A549 (cell line): ENCODE data around the gene DOCK1. TPM values are rescaled to one million over a fixed set of nuclear protein-coding genes. Genes with fewer than 3 reads are reported as not detected.

Source experiments
- ATAC-seq, 2 experiments: fragments of 200-7000 bp in 1 of 2; fragments of >200 bp in 1 of 2; cut with Nextera tagmentation in 1 of 2; cut with Tn5 transposase in 1 of 2; 3 replicates each; pipeline versions ENCODE4 v1.8.0 to v1.9.1; 2018 to 2020; ENCODE audit warnings: mild to moderate bottlenecking in 1 of 2, moderate library complexity in 1 of 2
- CTCF ChIA-PET: fragments of 300-600 bp; sonication (Branson Sonifier 250); formaldehyde crosslinking; extraction: SDS; loops from one replicate; lab custom pipeline; 2021; ENCODE audit warnings: antibody characterized with exemption, inconsistent platforms; lab: Yijun Ruan, JAX
- POLR2A ChIA-PET: fragments of 350-600 bp; formaldehyde crosslinking; extraction: SDS; loops from one replicate; lab custom pipeline; 2021; ENCODE audit warnings: antibody characterized with exemption, inconsistent platforms; lab: Yijun Ruan, JAX
- DNase-seq, 2 experiments: peaks; one replicate each; pipeline versions ENCODE4 v3.0.0 to v3.0.0-alpha.2; 2011 to 2016; ENCODE audit warnings: low read depth in 1 of 2, low spot score in 1 of 2
- FAIRE-seq: peaks from 2 replicates; lab custom pipeline; 2011; peaks lifted over from hg19 to GRCh38; lab: Jason Lieb, UNC
- H3K27ac ChIP-seq, 2 experiments: fragments of >200 bp; sonication (Bioruptor Twin); formaldehyde crosslinking; 3 replicates each; pipeline ENCODE4 v1.5.1; 2016 to 2017
- H3K4me1 ChIP-seq: fragments of >200 bp; sonication (Bioruptor Twin); formaldehyde crosslinking; 3 replicates; pipeline ENCODE4 v1.6.1; 2016
- H3K4me2 ChIP-seq: fragments of >200 bp; sonication (Bioruptor Twin); formaldehyde crosslinking; 3 replicates; pipeline ENCODE4 v1.6.1; 2016
- H3K4me3 ChIP-seq: fragments of >200 bp; sonication (Bioruptor Twin); formaldehyde crosslinking; 3 replicates; pipeline ENCODE4 v1.5.1; 2016
- H3K9me3 ChIP-seq: fragments of >200 bp; sonication (Bioruptor Twin); formaldehyde crosslinking; 3 replicates; pipeline ENCODE4 v1.6.1; 2016
- CBX2 ChIP-seq: fragments of 200-600 bp; sonication (generic); IDR thresholded peaks from 2 replicates; pipeline ENCODE4 v1.6.1; 2016; ENCODE audit warnings: low read depth, mild to moderate bottlenecking, borderline replicate concordance
- CBX8 ChIP-seq: fragments of 200-600 bp; sonication (generic); IDR thresholded peaks from 2 replicates; pipeline ENCODE4 v1.6.1; 2016
- CEBPB ChIP-seq, 2 experiments: fragments of >200 bp in 1 of 2; sonication (Bioruptor Twin) in 1 of 2; formaldehyde crosslinking in 1 of 2; IDR thresholded peaks; 2 replicates each; pipeline ENCODE4 v1.6.1; 2012 to 2016
- EP300 ChIP-seq, 2 experiments: fragments of >200 bp; sonication (Bioruptor Twin); formaldehyde crosslinking; IDR thresholded peaks; 2 replicates in 1 of 2; 3 replicates in 1 of 2; pipeline ENCODE4 v1.6.1; 2016 to 2017
- ESRRA ChIP-seq: fragments of 150-350 bp; IDR thresholded peaks from 2 replicates; pipeline ENCODE4 v1.6.1; 2014; ENCODE audit warnings: mild to moderate bottlenecking, low read length, borderline replicate concordance
- FOSL2 ChIP-seq, 2 experiments: fragments of 450-650 bp in 1 of 2; fragments of >200 bp in 1 of 2; sonication (Bioruptor Twin) in 1 of 2; formaldehyde crosslinking; IDR thresholded peaks; 2 replicates each; pipeline versions ENCODE4 v1.5.0 to v1.6.1; 2016 to 2020; ENCODE audit warnings: mild to moderate bottlenecking in 1 of 2, moderate library complexity in 1 of 2
- FOXS1 ChIP-seq: fragments of 250-450 bp; sonication (Bioruptor Pico); IDR thresholded peaks from 2 replicates; pipeline ENCODE4 v1.5.0; 2020; ENCODE audit warnings: mild to moderate bottlenecking, moderate library complexity
- GATA3 ChIP-seq: IDR thresholded peaks from 2 replicates; pipeline ENCODE4 v1.6.1; 2012; ENCODE audit warnings: borderline replicate concordance
- HDAC2 ChIP-seq: fragments of 200-600 bp; sonication (generic); IDR thresholded peaks from 2 replicates; pipeline ENCODE4 v1.6.1; 2016
- HEYL ChIP-seq: fragments of 250-450 bp; sonication (Bioruptor Pico); IDR thresholded peaks from 2 replicates; pipeline ENCODE4 v1.8.0; 2021; ENCODE audit warnings: mild to moderate bottlenecking, moderate library complexity
- HOXA7 ChIP-seq: fragments of 250-450 bp; sonication (Bioruptor Pico); IDR thresholded peaks from 2 replicates; pipeline ENCODE4 v1.5.0; 2020; ENCODE audit warnings: mild to moderate bottlenecking, moderate library complexity
- HOXB13 ChIP-seq: fragments of 250-450 bp; sonication (Bioruptor Pico); IDR thresholded peaks from 2 replicates; pipeline ENCODE4 v1.5.0; 2020; ENCODE audit warnings: low read depth, mild to moderate bottlenecking, moderate library complexity
- JUN ChIP-seq, 2 experiments: fragments of >200 bp; sonication (Bioruptor Twin); formaldehyde crosslinking; IDR thresholded peaks; 2 replicates in 1 of 2; 3 replicates in 1 of 2; pipeline ENCODE4 v1.6.1; 2016 to 2017
- JUNB ChIP-seq: fragments of >200 bp; sonication (Bioruptor Twin); formaldehyde crosslinking; IDR thresholded peaks from 2 replicates; pipeline ENCODE4 v1.6.1; 2016
- KDM1A ChIP-seq: fragments of 200-600 bp; sonication (generic); IDR thresholded peaks from 2 replicates; pipeline ENCODE4 v1.6.1; 2016; ENCODE audit warnings: low read depth, mild to moderate bottlenecking
- KDM5A ChIP-seq: fragments of 200-600 bp; sonication (generic); IDR thresholded peaks from 2 replicates; pipeline ENCODE4 v1.6.1; 2016; ENCODE audit warnings: antibody characterized with exemption, mild to moderate bottlenecking
- MAFK ChIP-seq: fragments of 450-650 bp; IDR thresholded peaks from 2 replicates; pipeline ENCODE4 v1.6.1; 2014; ENCODE audit not compliant: partially characterized antibody
- MAZ ChIP-seq: fragments of 150-350 bp; IDR thresholded peaks from 2 replicates; pipeline ENCODE4 v1.6.1; 2014; ENCODE audit warnings: antibody characterized with exemption, low read depth, low read length, borderline replicate concordance
- MYC ChIP-seq: IDR thresholded peaks from 2 replicates; pipeline ENCODE4 v1.6.1; 2012; ENCODE audit warnings: mild to moderate bottlenecking, inconsistent platforms, low read length, improper control_type of control experiment, borderline replicate concordance
- NFE2L2 ChIP-seq: fragments of 150-350 bp; conservative IDR thresholded peaks from 2 replicates; pipeline ENCODE4 v1.6.1; 2014; ENCODE audit warnings: low read length
- NPAS2 ChIP-seq: fragments of 250-450 bp; sonication (Bioruptor Pico); IDR thresholded peaks from 2 replicates; pipeline ENCODE4 v1.8.0; 2022; ENCODE audit warnings: mild to moderate bottlenecking, moderate library complexity, borderline replicate concordance
- NR3C1 ChIP-seq: fragments of >200 bp; sonication (Bioruptor Twin); formaldehyde crosslinking; IDR thresholded peaks from 3 replicates; pipeline ENCODE4 v1.6.1; 2017
- RAD21 ChIP-seq, 2 experiments: fragments of >200 bp in 1 of 2; sonication (Bioruptor Twin) in 1 of 2; formaldehyde crosslinking in 1 of 2; IDR thresholded peaks in 1 of 2; conservative IDR thresholded peaks in 1 of 2; 2 replicates in 1 of 2; 3 replicates in 1 of 2; pipeline ENCODE4 v1.6.1; 2012 to 2018; ENCODE audit warnings: inconsistent platforms in 1 of 2
- RCOR1 ChIP-seq: fragments of 150-350 bp; IDR thresholded peaks from 2 replicates; pipeline ENCODE4 v1.6.1; 2014; ENCODE audit warnings: antibody characterized with exemption, low read length, low read depth
- SMC3 ChIP-seq: fragments of >200 bp; sonication (Bioruptor Twin); formaldehyde crosslinking; IDR thresholded peaks from 3 replicates; pipeline ENCODE4 v1.6.1; 2018; ENCODE audit warnings: inconsistent platforms
- SREBF2 ChIP-seq: fragments of 450-650 bp; IDR thresholded peaks from 2 replicates; pipeline ENCODE4 v1.6.1; 2014; ENCODE audit warnings: mild to moderate bottlenecking, moderate library complexity
- TFCP2L1 ChIP-seq: fragments of 250-450 bp; sonication (Bioruptor Pico); IDR thresholded peaks from 2 replicates; pipeline ENCODE4 v1.5.0; 2021; ENCODE audit warnings: mild to moderate bottlenecking
- WGBS: methylation state at CpG from one replicate; pipeline ENCODE4 v1.1.6; 2017; ENCODE audit errors: missing lambda C conversion rate; 5-methylcytosine and 5-hydroxymethylcytosine counted together
- polyA plus RNA-seq, 4 experiments: library from polyadenylated mRNA; depleted of rRNA in 3 of 4; stranded (reverse); fragments of >200 nt; fragmentation: RNase III in 1 of 4; extraction: RNeasy Plus Mini Kit Qiagen cat#74134 plus additional on column Dnase treatment in 1 of 4; gene quantifications; 2 replicates in 3 of 4; 3 replicates in 1 of 4; pipeline ENCODE4 v1.2.3, GENCODE V29; 2011 to 2017
- TF ChIP-seq, protein P1 (sequence below): IDR thresholded peaks from 2 replicates; pipeline ENCODE4 v1.6.1; 2012
- TF ChIP-seq, protein P2 (sequence below): fragments of >200 bp; sonication (Bioruptor Twin); formaldehyde crosslinking; IDR thresholded peaks from 3 replicates; pipeline ENCODE4 v1.6.1; 2016
- TF ChIP-seq, protein P3 (sequence below): fragments of 250-450 bp; sonication (Bioruptor Pico); IDR thresholded peaks from 2 replicates; pipeline ENCODE4 v1.5.0; 2021; ENCODE audit warnings: mild to moderate bottlenecking, moderate library complexity, borderline replicate concordance
- TF ChIP-seq, protein P4 (sequence below): fragments of 150-350 bp; IDR thresholded peaks from 2 replicates; pipeline ENCODE4 v1.6.1; 2014; ENCODE audit warnings: low read depth, mild to moderate bottlenecking, low read length

Gene DOCK1
- polyA plus RNA-seq, 2 of the 4 experiments (the other 2 are of a cell fraction), result 22.6 to 28.2 TPM

DNA sequence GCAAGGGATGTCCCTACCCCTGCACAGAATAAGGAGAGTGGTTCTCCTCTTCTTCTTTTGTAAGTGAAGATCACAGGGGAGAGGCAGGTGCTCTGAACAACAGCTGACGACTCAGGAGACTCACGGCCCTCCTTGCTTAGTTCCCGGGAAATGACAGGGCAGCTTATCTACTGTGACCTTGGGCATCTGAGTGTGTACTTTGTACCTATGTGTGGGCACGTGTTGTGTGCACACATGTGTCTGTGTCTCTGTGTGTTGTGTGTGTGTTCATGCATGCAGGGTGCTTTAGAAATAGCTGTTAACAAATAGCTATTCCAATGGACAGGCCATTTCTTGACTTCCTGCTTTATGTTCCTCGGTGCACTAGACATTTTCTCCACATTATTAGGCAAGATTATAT is 563.4 kb downstream of the DOCK1 start:
- H3K9me3 ChIP-seq, result no peaks in the 10 kb centered on the region
- no peak for TF ChIP-seq NFE2L2
- no peak for TF ChIP-seq HEYL (CRISPR knock-in tag)
- TF ChIP-seq ESRRA, result no peak
- TF ChIP-seq SMC3, result no peak
- no peak for TF ChIP-seq HOXB13 (CRISPR knock-in tag)
- TF ChIP-seq, protein P1, sequence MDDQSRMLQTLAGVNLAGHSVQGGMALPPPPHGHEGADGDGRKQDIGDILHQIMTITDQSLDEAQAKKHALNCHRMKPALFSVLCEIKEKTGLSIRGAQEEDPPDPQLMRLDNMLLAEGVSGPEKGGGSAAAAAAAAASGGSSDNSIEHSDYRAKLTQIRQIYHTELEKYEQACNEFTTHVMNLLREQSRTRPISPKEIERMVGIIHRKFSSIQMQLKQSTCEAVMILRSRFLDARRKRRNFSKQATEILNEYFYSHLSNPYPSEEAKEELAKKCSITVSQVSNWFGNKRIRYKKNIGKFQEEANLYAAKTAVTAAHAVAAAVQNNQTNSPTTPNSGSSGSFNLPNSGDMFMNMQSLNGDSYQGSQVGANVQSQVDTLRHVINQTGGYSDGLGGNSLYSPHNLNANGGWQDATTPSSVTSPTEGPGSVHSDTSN, result no peak
- no peak for TF ChIP-seq JUN (IDR thresholded peaks at IDR 0.05)
- TF ChIP-seq CEBPB (IDR thresholded peaks at IDR 0.05), result no peak
- no peak for TF ChIP-seq MYC
- no peak for ATAC-seq
- POLR2A ChIA-PET, result no interaction called here
- 29% methylated on average over 5 of the region's 5 CpGs for WGBS
- DNase-seq, result no peak
- CTCF ChIA-PET, result interaction anchor here (0.5 to 2.4 kb wide), 3 partner anchors 15 to 270 kb away, joined by 3 to 5 read pairs (median 3); no protein-coding TSS in a partner anchor
- no peak overlapping the region for H3K27ac ChIP-seq
- no peaks in the 10 kb centered on the region for H3K4me1 ChIP-seq
- no peak overlapping the region for H3K4me3 ChIP-seq
- H3K4me2 ChIP-seq, result no peak overlapping the region
- no peak for FAIRE-seq

DNA sequence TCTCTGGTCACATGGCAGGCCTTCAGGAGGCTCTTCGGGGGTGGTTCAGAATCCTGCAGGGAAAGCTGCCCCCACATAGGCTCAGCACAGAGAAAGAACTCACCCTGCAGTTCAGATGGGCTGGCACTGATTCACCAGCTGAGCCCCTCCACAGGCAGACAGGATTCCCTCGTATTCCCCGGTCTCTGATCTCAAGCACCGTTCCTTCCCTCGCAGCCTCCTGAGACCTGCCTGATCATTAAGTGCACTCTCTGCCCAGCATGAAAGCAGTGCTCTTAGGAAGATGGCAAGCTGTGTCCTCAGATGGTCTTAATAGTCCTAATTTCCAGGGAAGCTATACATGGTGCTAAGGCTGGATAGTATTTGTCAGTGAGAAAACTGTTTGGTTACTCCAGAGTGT is 565.7 kb downstream of the DOCK1 start:
- ChIA-PET POLR2A (no interaction called here), CTCF (no interaction called here)
- Histone ChIP-seq H3K9me3 (no peaks in the 10 kb centered on the region), H3K4me2 (no peak overlapping the region), H3K4me1 (no peaks in the 10 kb centered on the region)
- no peak for FAIRE-seq
- no peak for ATAC-seq
- 26% methylated on average over 5 of the region's 5 CpGs for WGBS
- no peak for TF ChIP-seq MAFK
- TF ChIP-seq CBX2, result no peak
- TF ChIP-seq TFCP2L1 (CRISPR knock-in tag), result no peak
- no peak for TF ChIP-seq HDAC2
- TF ChIP-seq, protein P2, sequence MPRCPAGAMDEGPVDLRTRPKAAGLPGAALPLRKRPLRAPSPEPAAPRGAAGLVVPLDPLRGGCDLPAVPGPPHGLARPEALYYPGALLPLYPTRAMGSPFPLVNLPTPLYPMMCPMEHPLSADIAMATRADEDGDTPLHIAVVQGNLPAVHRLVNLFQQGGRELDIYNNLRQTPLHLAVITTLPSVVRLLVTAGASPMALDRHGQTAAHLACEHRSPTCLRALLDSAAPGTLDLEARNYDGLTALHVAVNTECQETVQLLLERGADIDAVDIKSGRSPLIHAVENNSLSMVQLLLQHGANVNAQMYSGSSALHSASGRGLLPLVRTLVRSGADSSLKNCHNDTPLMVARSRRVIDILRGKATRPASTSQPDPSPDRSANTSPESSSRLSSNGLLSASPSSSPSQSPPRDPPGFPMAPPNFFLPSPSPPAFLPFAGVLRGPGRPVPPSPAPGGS, result no peak
- no peak for TF ChIP-seq GATA3
- TF ChIP-seq RAD21 (conservative IDR thresholded peaks at IDR 0.05 in 1 of 2, IDR thresholded peaks at IDR 0.05 in 1 of 2), result no peak
- TF ChIP-seq HOXB13 (CRISPR knock-in tag), result no peak
- TF ChIP-seq RCOR1, result no peak
- TF ChIP-seq FOXS1 (CRISPR knock-in tag), result no peak
- TF ChIP-seq, protein P1, result no peak
- TF ChIP-seq EP300 (IDR thresholded peaks at IDR 0.05), result no peak
- no peak for TF ChIP-seq KDM1A
- no peak for TF ChIP-seq JUNB
- TF ChIP-seq CBX8, result no peak
- no peak for TF ChIP-seq CEBPB (IDR thresholded peaks at IDR 0.05)
- TF ChIP-seq SREBF2, result no peak
- TF ChIP-seq, all 56 proteins: peak for 0
- no peak overlapping the region for H3K27ac ChIP-seq
- DNase-seq, result no peak
- H3K4me3 ChIP-seq, result no peak overlapping the region

DNA sequence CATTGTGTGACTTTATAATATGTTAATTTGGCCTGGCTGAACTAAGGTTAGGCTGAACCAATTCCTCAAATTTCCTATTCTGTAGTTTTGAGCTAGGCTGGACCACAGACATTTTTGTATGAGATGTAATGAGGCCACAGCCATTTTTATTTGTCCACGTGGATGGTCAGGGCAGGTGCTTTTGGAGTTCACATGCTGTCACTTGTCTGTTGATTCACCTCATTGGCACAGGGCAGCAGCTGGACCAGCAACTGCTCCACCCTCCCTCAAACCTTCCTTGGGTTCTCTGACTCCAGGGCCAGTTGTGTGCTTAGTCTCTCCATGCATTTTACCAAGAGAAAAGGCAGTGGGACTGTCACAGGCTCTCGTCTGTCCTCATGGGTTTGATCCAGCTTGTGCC is 567.7 kb downstream of the DOCK1 start:
- ChIA-PET CTCF (no interaction called here), POLR2A (no interaction called here)
- no peak overlapping the region for H3K4me3 ChIP-seq
- ATAC-seq (no peak), DNase-seq (no peak), FAIRE-seq (no peak)
- no peak overlapping the region for H3K4me2 ChIP-seq
- no peaks in the 10 kb centered on the region for H3K4me1 ChIP-seq
- no peaks in the 10 kb centered on the region for H3K9me3 ChIP-seq
- no peak overlapping the region for H3K27ac ChIP-seq
- WGBS, result 0% methylated on average over 2 of the region's 2 CpGs
- TF ChIP-seq CEBPB (IDR thresholded peaks at IDR 0.05), result no peak
- TF ChIP-seq JUN (IDR thresholded peaks at IDR 0.05), result no peak
- TF ChIP-seq JUNB, result no peak
- TF ChIP-seq, protein P3, sequence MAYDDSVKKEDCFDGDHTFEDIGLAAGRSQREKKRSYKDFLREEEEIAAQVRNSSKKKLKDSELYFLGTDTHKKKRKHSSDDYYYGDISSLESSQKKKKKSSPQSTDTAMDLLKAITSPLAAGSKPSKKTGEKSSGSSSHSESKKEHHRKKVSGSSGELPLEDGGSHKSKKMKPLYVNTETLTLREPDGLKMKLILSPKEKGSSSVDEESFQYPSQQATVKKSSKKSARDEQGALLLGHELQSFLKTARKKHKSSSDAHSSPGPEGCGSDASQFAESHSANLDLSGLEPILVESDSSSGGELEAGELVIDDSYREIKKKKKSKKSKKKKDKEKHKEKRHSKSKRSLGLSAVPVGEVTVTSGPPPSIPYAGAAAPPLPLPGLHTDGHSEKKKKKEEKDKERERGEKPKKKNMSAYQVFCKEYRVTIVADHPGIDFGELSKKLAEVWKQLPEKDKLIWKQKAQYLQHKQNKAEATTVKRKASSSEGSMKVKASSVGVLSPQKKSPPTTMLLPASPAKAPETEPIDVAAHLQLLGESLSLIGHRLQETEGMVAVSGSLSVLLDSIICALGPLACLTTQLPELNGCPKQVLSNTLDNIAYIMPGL (CRISPR knock-in tag), result no peak
- no peak for TF ChIP-seq NR3C1
- TF ChIP-seq CBX2, result no peak
- TF ChIP-seq HOXA7, result no peak
- TF ChIP-seq FOSL2 (IDR thresholded peaks at IDR 0.05), result no peak
- TF ChIP-seq FOSL2 (CRISPR knock-in tag; IDR thresholded peaks at IDR 0.05), result no peak
- TF ChIP-seq, protein P4, sequence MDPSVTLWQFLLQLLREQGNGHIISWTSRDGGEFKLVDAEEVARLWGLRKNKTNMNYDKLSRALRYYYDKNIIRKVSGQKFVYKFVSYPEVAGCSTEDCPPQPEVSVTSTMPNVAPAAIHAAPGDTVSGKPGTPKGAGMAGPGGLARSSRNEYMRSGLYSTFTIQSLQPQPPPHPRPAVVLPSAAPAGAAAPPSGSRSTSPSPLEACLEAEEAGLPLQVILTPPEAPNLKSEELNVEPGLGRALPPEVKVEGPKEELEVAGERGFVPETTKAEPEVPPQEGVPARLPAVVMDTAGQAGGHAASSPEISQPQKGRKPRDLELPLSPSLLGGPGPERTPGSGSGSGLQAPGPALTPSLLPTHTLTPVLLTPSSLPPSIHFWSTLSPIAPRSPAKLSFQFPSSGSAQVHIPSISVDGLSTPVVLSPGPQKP, result no peak
- no peak for TF ChIP-seq KDM5A
- no peak for TF ChIP-seq MAZ
- no peak for TF ChIP-seq NPAS2 (CRISPR knock-in tag)
